GM12874 (cell line): Measurements from ENCODE around the gene PHOX2B.

Experiments used
- CTCF ChIP-seq: IDR thresholded peaks from 2 replicates; pipeline ENCODE4 v1.5.1; 2011; ENCODE audit warnings: low read depth, mild to moderate bottlenecking, control low read depth, low read length, moderate library complexity; ENCODE audit not compliant: insufficient read depth

The PHOX2B gene

GRCh38 chr4:41731569-41732126 is 16.9 kb downstream of the PHOX2B start:
- no peak for TF ChIP-seq CTCF

- TF ChIP-seq CTCF: no peak
These were observed 20.0 kb downstream of the PHOX2B start for GRCh38 chr4:41728573-41728913.

- no peak for TF ChIP-seq CTCF
These were observed 20.5 kb downstream of the PHOX2B start for GRCh38 chr4:41727861-41728572.

- TF ChIP-seq CTCF: no peak
These were observed 23.3 kb downstream of the PHOX2B start for GRCh38 chr4:41725254-41725653.

GRCh38 chr4:41723286-41723685 is 25.2 kb downstream of the PHOX2B start:
- TF ChIP-seq CTCF: no peak

- TF ChIP-seq CTCF: no peak
These were observed 26.3 kb downstream of the PHOX2B start for GRCh38 chr4:41722181-41722580.

- TF ChIP-seq CTCF: no peak
These were observed 29.1 kb downstream of the PHOX2B start for GRCh38 chr4:41719417-41719816.

- TF ChIP-seq CTCF: no peak
These were observed 29.6 kb downstream of the PHOX2B start for GRCh38 chr4:41718907-41719306.
